ENCODE measurements around the gene MRAP.
A peak's percentile ranks its signal among the peaks of the same experiment; 100 is the strongest.

MRAP gene

GRCh38 chr21:32329331-32329730 is 30.7 kb downstream of the MRAP start:
- peak; percentile 43 to 60 for DNase-seq (ENCODE audit: low read depth in 2 of 2)
- H3K4me3 ChIP-seq (replicated peaks in 1 of 2; ENCODE audit: low read depth in 2 of 2, low read length in 2 of 2) = no peak overlapping the region
- TF ChIP-seq CTCF (IDR thresholded peaks at IDR 0.05; ENCODE audit: low read depth, low read length) = no peak

- no peak for TF ChIP-seq CTCF (IDR thresholded peaks at IDR 0.05; ENCODE audit: low read depth, low read length)
- DNase-seq (ENCODE audit: low read depth in 2 of 2) = peak; percentile 6 to 64
- no peak overlapping the region for H3K4me3 ChIP-seq (replicated peaks in 1 of 2; ENCODE audit: low read depth in 2 of 2, low read length in 2 of 2)
These were observed 31.1 kb downstream of the MRAP start for GRCh38 chr21:32329776-32330175.

- no peak for TF ChIP-seq CTCF (IDR thresholded peaks at IDR 0.05; ENCODE audit: low read depth, low read length)
- no peak for DNase-seq (ENCODE audit: low read depth in 2 of 2)
- H3K4me3 ChIP-seq (replicated peaks in 1 of 2; ENCODE audit: low read depth in 2 of 2, low read length in 2 of 2) = no peak overlapping the region
These were observed 32.2 kb downstream of the MRAP start for GRCh38 chr21:32330784-32331311.

GRCh38 chr21:32331444-32332305 is 33.0 kb downstream of the MRAP start:
- TF ChIP-seq CTCF (IDR thresholded peaks at IDR 0.05; ENCODE audit: low read depth, low read length) = no peak
- no peak for DNase-seq (ENCODE audit: low read depth in 2 of 2)
- no peak overlapping the region for H3K4me3 ChIP-seq (replicated peaks in 1 of 2; ENCODE audit: low read depth in 2 of 2, low read length in 2 of 2)

- no peak for DNase-seq (ENCODE audit: low read depth in 2 of 2)
- no peak for TF ChIP-seq CTCF (IDR thresholded peaks at IDR 0.05; ENCODE audit: low read depth, low read length)
- H3K4me3 ChIP-seq (replicated peaks in 1 of 2; ENCODE audit: low read depth in 2 of 2, low read length in 2 of 2) = no peak overlapping the region
These were observed 33.9 kb downstream of the MRAP start for GRCh38 chr21:32332463-32332951.

GRCh38 chr21:32333953-32334673 is 35.5 kb downstream of the MRAP start:
- TF ChIP-seq CTCF (IDR thresholded peaks at IDR 0.05; ENCODE audit: low read depth, low read length) = no peak
- DNase-seq (ENCODE audit: low read depth in 2 of 2) = no peak
- no peak overlapping the region for H3K4me3 ChIP-seq (replicated peaks in 1 of 2; ENCODE audit: low read depth in 2 of 2, low read length in 2 of 2)

Measured in cardiac fibroblast (primary cell).